ENCODE measurements around the gene KSR1. TPM values are rescaled to one million over a fixed set of nuclear protein-coding genes. Genes with fewer than 3 reads are reported as not detected.

The KSR1 gene
- total RNA-seq, 2 experiments from 2014 or later, result 19.4 to 25.3 TPM

DNA sequence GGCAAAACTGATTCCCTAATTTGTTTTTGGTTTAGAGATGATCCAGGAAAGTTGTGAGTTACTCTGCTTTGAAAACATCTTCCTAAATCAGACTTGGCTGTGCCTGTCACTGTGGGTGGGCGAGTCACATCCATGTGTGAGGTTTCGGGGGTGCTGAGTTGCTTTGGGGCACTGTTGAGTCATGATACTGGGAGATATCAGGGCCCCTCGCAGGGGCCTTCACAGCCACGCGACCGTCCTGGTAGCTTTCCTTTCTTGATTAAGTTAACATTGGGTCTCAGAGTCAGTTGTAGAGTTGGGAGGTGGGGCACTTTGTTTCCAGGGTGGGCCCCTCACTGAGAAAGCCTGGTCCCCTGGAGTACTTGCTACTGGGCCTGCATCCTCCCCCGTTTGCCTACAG, 116.4 kb downstream of the KSR1 start:
- no peaks in the 10 kb centered on the region for H3K36me3 Mint-ChIP-seq (ENCODE audit: low read depth)
- H3K4me1 Mint-ChIP-seq (ENCODE audit: low read depth), result no peaks in the 10 kb centered on the region
- CTCF ChIA-PET, result interaction anchor here (0.5 kb wide), 1 partner anchor 15 kb away, joined by 3 read pairs; no protein-coding TSS in a partner anchor
- ATAC-seq (ENCODE audit: poor library complexity) (no peak), DNase-seq (no peak)
- no peaks in the 10 kb centered on the region for H3K36me3 ChIP-seq (ENCODE audit: insufficient read depth, low read length)
- H3K4me3 Mint-ChIP-seq, result no peak overlapping the region
- intact Hi-C loops (cut with DNase I, micrococcal nuclease), result no loop called here
- H3K27me3 ChIP-seq (ENCODE audit: control insufficient read depth in 1 of 2, insufficient read depth in 2 of 2, low read length in 2 of 2), result no peaks in the 10 kb centered on the region
- POLR2A ChIA-PET, result no interaction called here
- TF ChIP-seq, protein P1, sequence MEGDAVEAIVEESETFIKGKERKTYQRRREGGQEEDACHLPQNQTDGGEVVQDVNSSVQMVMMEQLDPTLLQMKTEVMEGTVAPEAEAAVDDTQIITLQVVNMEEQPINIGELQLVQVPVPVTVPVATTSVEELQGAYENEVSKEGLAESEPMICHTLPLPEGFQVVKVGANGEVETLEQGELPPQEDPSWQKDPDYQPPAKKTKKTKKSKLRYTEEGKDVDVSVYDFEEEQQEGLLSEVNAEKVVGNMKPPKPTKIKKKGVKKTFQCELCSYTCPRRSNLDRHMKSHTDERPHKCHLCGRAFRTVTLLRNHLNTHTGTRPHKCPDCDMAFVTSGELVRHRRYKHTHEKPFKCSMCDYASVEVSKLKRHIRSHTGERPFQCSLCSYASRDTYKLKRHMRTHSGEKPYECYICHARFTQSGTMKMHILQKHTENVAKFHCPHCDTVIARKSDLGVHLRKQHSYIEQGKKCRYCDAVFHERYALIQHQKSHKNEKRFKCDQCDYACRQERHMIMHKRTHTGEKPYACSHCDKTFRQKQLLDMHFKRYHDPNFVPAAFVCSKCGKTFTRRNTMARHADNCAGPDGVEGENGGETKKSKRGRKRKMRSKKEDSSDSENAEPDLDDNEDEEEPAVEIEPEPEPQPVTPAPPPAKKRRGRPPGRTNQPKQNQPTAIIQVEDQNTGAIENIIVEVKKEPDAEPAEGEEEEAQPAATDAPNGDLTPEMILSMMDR (IDR thresholded peaks at IDR 0.05), result no peak
- H3K27me3 Mint-ChIP-seq, result no peaks in the 10 kb centered on the region
- H3K9me3 ChIP-seq (ENCODE audit: control insufficient read depth in 1 of 2, insufficient read depth in 1 of 2, low read length in 2 of 2), result peaks cover 0 to 3% of the 10 kb centered on the region in 2 experiments
- H3K4me1 ChIP-seq (ENCODE audit: insufficient read depth, low read length), result peaks cover 3% of the 10 kb centered on the region
- H3K27ac ChIP-seq (ENCODE audit: low read depth in 1 of 2, low read length in 2 of 2), result no peak overlapping the region
- H3K27ac Mint-ChIP-seq, result no peak overlapping the region
- H3K9me3 Mint-ChIP-seq, result no peaks in the 10 kb centered on the region
- H3K4me3 ChIP-seq (ENCODE audit: low read length), result no peak overlapping the region

DNA sequence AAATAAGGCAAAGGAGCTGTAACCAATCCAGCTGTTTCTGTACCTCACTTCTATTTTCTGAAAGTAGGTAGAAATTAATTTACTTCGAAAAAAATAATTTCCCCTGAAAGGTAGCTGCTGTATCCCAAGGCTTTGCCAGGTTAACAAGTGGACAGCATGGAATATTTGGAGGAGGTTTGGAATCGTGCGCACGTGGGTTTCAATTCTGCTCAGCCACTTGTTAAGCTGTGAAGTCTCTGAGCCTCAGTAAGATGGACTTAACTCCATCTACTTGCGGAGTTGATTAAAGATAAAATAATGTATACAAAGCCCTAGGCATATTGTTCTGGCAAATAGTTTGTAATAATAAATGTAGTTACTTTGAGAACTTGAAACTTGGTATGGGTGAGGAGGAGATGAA, 117.3 kb downstream of the KSR1 start:
- Histone ChIP-seq H3K9me3 (ENCODE audit: control insufficient read depth in 1 of 2, insufficient read depth in 1 of 2, low read length in 2 of 2) (peaks cover 0 to 3% of the 10 kb centered on the region in 2 experiments), H3K4me3 (ENCODE audit: low read length) (no peak overlapping the region), H3K4me1 (ENCODE audit: insufficient read depth, low read length) (peaks cover 3% of the 10 kb centered on the region), H3K27me3 (ENCODE audit: control insufficient read depth in 1 of 2, insufficient read depth in 2 of 2, low read length in 2 of 2) (no peaks in the 10 kb centered on the region), H3K36me3 (ENCODE audit: insufficient read depth, low read length) (no peaks in the 10 kb centered on the region), H3K27ac (ENCODE audit: low read depth in 1 of 2, low read length in 2 of 2) (no peak overlapping the region)
- POLR2A ChIA-PET, result interaction anchor here (1.4 kb wide), 1 partner anchor 10 kb away, joined by 3 read pairs; no protein-coding TSS in a partner anchor
- TF ChIP-seq, protein P1 (IDR thresholded peaks at IDR 0.05), result no peak
- ATAC-seq (ENCODE audit: poor library complexity), result no peak
- no peak for DNase-seq
- Mint-ChIP-seq H3K4me1 (ENCODE audit: low read depth) (no peaks in the 10 kb centered on the region), H3K27ac (no peak overlapping the region), H3K9me3 (no peaks in the 10 kb centered on the region), H3K36me3 (ENCODE audit: low read depth) (no peaks in the 10 kb centered on the region), H3K4me3 (no peak overlapping the region), H3K27me3 (no peaks in the 10 kb centered on the region)
- intact Hi-C loops (cut with DNase I, micrococcal nuclease), result no loop called here
- CTCF ChIA-PET, result no interaction called here

DNA sequence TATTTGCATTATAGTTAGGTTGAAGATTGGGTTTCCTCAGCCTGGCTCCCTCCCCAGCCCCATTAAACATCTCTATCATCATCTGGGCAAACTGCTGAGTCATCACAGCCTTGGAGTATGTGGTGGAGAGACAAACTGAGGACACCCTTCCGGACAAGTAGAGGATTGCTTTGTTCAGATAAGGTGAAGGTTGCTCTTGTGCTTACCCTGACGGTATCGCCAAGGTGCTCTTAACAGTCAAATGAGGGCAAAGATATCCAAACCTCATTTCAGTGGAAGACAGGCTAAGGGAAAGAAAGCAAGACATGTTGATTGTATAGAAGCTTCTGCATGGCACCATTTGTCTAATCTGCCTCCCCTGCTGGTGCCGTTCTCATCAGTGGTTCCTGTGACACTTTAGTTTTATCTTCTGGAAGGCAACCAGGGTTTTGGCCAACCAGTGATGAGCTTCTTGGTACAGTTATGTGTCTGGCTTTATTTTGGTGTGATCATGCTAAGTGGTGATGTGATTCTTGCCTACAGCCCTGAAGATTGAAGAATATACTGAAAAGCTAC, 117.8 kb downstream of the KSR1 start:
- intact Hi-C loops (cut with DNase I, micrococcal nuclease), result no loop called here
- Histone ChIP-seq H3K9me3 (ENCODE audit: control insufficient read depth in 1 of 2, insufficient read depth in 1 of 2, low read length in 2 of 2) (peaks cover 0 to 3% of the 10 kb centered on the region in 2 experiments), H3K4me3 (ENCODE audit: low read length) (no peak overlapping the region), H3K4me1 (ENCODE audit: insufficient read depth, low read length) (peaks cover 5% of the 10 kb centered on the region), H3K27me3 (ENCODE audit: control insufficient read depth in 1 of 2, insufficient read depth in 2 of 2, low read length in 2 of 2) (no peaks in the 10 kb centered on the region), H3K27ac (ENCODE audit: low read depth in 1 of 2, low read length in 2 of 2) (no peak overlapping the region), H3K36me3 (ENCODE audit: insufficient read depth, low read length) (no peaks in the 10 kb centered on the region)
- Mint-ChIP-seq H3K36me3 (ENCODE audit: low read depth) (no peaks in the 10 kb centered on the region), H3K4me1 (ENCODE audit: low read depth) (no peaks in the 10 kb centered on the region), H3K27me3 (no peaks in the 10 kb centered on the region), H3K9me3 (no peaks in the 10 kb centered on the region), H3K27ac (no peak overlapping the region), H3K4me3 (no peak overlapping the region)
- POLR2A ChIA-PET, result interaction anchor here (1.4 kb wide), 1 partner anchor 11 kb away, joined by 3 read pairs; no protein-coding TSS in a partner anchor
- DNase-seq (no peak), ATAC-seq (ENCODE audit: poor library complexity) (no peak)
- CTCF ChIA-PET, result no interaction called here
- TF ChIP-seq, protein P1 (IDR thresholded peaks at IDR 0.05), result no peak
